ENCODE measurements around the gene DEDD2.
"Not testable (repeated sequence)": the region's sequence is repeated elsewhere in the genome, so short reads cannot be mapped to it uniquely, and the experiment has no call there.

- TF ChIP-seq POLR2A (IDR thresholded peaks at IDR 0.05; ENCODE audit: low read length); GATA1 (IDR thresholded peaks at IDR 0.05; ENCODE audit: low read depth, low read length): not testable (repeated sequence)
Measured at GRCh38 chr19:42257842-42258241, 40.4 kb upstream of the DEDD2 start.

Data from erythroblast (primary cell).